HG03558 (cell line): ENCODE data around the gene MUC20.
"Not testable (repeated sequence)": the region's sequence is repeated elsewhere in the genome, so short reads cannot be mapped to it uniquely, and the experiment has no call there.

ENCODE experiments used
- ATAC-seq: cut with Tn5 transposase; IDR thresholded peaks from one replicate; pipeline ENCODE4 v1.9.1; 2021; ENCODE audit warnings: moderate number of reproducible peaks; ENCODE audit not compliant: unreplicated experiment; ENCODE audit errors: extremely low read depth

MUC20 gene

GRCh38 chr3:195720831-195721506 is at the start of gene MUC20:
Gene MUC20 (plus strand): TSS chr3:195720978. CDS start chr3:195721008, 30 bp downstream.
- not testable (repeated sequence) for ATAC-seq

GRCh38 chr3:195671283-195671682 is 49.5 kb upstream of the MUC20 start:
- not testable (repeated sequence) for ATAC-seq

- ATAC-seq = not testable (repeated sequence)
Measured at GRCh38 chr3:195673711-195674110, 47.1 kb upstream of the MUC20 start.

- not testable (repeated sequence) for ATAC-seq
Measured at GRCh38 chr3:195678391-195679015, 42.3 kb upstream of the MUC20 start.

GRCh38 chr3:195680690-195681089 is 40.1 kb upstream of the MUC20 start:
- not testable (repeated sequence) for ATAC-seq

GRCh38 chr3:195681458-195682103 is 39.2 kb upstream of the MUC20 start:
- ATAC-seq = not testable (repeated sequence)

- ATAC-seq = not testable (repeated sequence)
Measured at GRCh38 chr3:195682104-195682742, 38.6 kb upstream of the MUC20 start.

- not testable (repeated sequence) for ATAC-seq
Measured at GRCh38 chr3:195683722-195684526, 36.9 kb upstream of the MUC20 start.

GRCh38 chr3:195684527-195685257 is 36.1 kb upstream of the MUC20 start:
- ATAC-seq = not testable (repeated sequence)

- not testable (repeated sequence) for ATAC-seq
Measured at GRCh38 chr3:195686537-195687208, 34.1 kb upstream of the MUC20 start.

- not testable (repeated sequence) for ATAC-seq
Measured at GRCh38 chr3:195687209-195687760, 33.5 kb upstream of the MUC20 start.

GRCh38 chr3:195688471-195689183 is 32.2 kb upstream of the MUC20 start:
- not testable (repeated sequence) for ATAC-seq

- ATAC-seq = not testable (repeated sequence)
Measured at GRCh38 chr3:195689184-195690070, 31.4 kb upstream of the MUC20 start.

GRCh38 chr3:195690951-195691350 is 29.8 kb upstream of the MUC20 start:
- ATAC-seq = no peak

GRCh38 chr3:195691596-195692353 is 29.0 kb upstream of the MUC20 start:
- not testable (repeated sequence) for ATAC-seq

GRCh38 chr3:195692354-195692685 is 28.5 kb upstream of the MUC20 start:
- no peak for ATAC-seq
